Activated CD4-positive, CD25-positive, alpha-beta regulatory T cell treated with anti-CD3 and anti-CD28 coated beads, Interleukin-2, amount 50 U/mL, for 16 hours (primary cell): Measurements from ENCODE around the gene KPNA3.

ENCODE experiments used
- DNase-seq: peaks from one replicate; pipeline ENCODE4 v3.0.0-alpha.2; 2020; ENCODE audit warnings: low read depth, low spot score

The KPNA3 gene

GRCh38 chr13:49679246-49679645 is 113.2 kb downstream of the KPNA3 start:
- no peak for DNase-seq

- no peak for DNase-seq
Observed at GRCh38 chr13:49678191-49678914, 114.1 kb downstream of the KPNA3 start.

GRCh38 chr13:49676581-49677298 is 115.7 kb downstream of the KPNA3 start:
- no peak for DNase-seq

- no peak for DNase-seq
Observed at GRCh38 chr13:49670828-49671227, 121.7 kb downstream of the KPNA3 start.

GRCh38 chr13:49669735-49670309 is 122.7 kb downstream of the KPNA3 start:
- DNase-seq: no peak

- DNase-seq: no peak
Observed at GRCh38 chr13:49667773-49668172, 124.7 kb downstream of the KPNA3 start.

- no peak for DNase-seq
Observed at GRCh38 chr13:49664606-49665005, 127.9 kb downstream of the KPNA3 start.

GRCh38 chr13:49657241-49657641 is 135.2 kb downstream of the KPNA3 start:
- no peak for DNase-seq

GRCh38 chr13:49655906-49656305 is 136.6 kb downstream of the KPNA3 start:
- no peak for DNase-seq

GRCh38 chr13:49654011-49654410 is 138.5 kb downstream of the KPNA3 start:
- no peak for DNase-seq

- DNase-seq: no peak
Observed at GRCh38 chr13:49653478-49653877, 139.0 kb downstream of the KPNA3 start.

- DNase-seq: no peak
Observed at GRCh38 chr13:49652355-49653305, 139.9 kb downstream of the KPNA3 start.

GRCh38 chr13:49651570-49652354 is 140.7 kb downstream of the KPNA3 start:
- no peak for DNase-seq

GRCh38 chr13:49649963-49650312 is 142.5 kb downstream of the KPNA3 start:
- no peak for DNase-seq
